ENCODE measurements around the gene ROBO1. TPM values are rescaled to one million over a fixed set of nuclear protein-coding genes. Genes with fewer than 3 reads are reported as not detected.

Gene ROBO1
- total and polyA plus RNA-seq, 4 donors = 68.8 to 181 (median 106) TPM

GRCh38 chr3:79767194-79767904, 449 bp downstream of the ROBO1 start:
- peak overlapping the region; percentile 68 for H3K27ac ChIP-seq (ENCODE audit: low read depth, low read length)
- 0% methylated on average over 23 of the region's 26 CpGs for whole genome bisulfite sequencing (ENCODE audit: insufficient coverage)
- no peaks in the 10 kb centered on the region for H3K27me3 ChIP-seq (ENCODE audit: control insufficient read depth, insufficient read depth, low read length)
- H3K4me1 ChIP-seq (ENCODE audit: control insufficient read depth, insufficient read depth, low read length) = peaks cover 18% of the 10 kb centered on the region
- H3K36me3 ChIP-seq (ENCODE audit: control insufficient read depth, insufficient read depth, low read length) = no peaks in the 10 kb centered on the region
- H3K4me3 ChIP-seq (ENCODE audit: low read depth, low read length) = peak overlapping the region; percentile 71
- no peaks in the 10 kb centered on the region for H3K9me3 ChIP-seq (ENCODE audit: control insufficient read depth, insufficient read depth, low read length)
- DNase-seq (ENCODE audit: low read depth in 4 of 6, low spot score in 6 of 6) = peak; percentile 29 to 88 (median 56)

GRCh38 chr3:79766496-79767193, 1.2 kb downstream of the ROBO1 start:
- no peaks in the 10 kb centered on the region for H3K27me3 ChIP-seq (ENCODE audit: control insufficient read depth, insufficient read depth, low read length)

GRCh38 chr3:79765911-79766310, 1.9 kb downstream of the ROBO1 start:
- WGBS (ENCODE audit: insufficient coverage) = 5% methylated on average over 4 of the region's 5 CpGs
- DNase-seq (ENCODE audit: low read depth in 4 of 6, low spot score in 6 of 6) = peak in 2 of 6 donors; percentile 42 to 65

More at GRCh38 chr3:79766496-79767193, 1.2 kb downstream of the ROBO1 start:
- Histone ChIP-seq H3K36me3 (ENCODE audit: control insufficient read depth, insufficient read depth, low read length) (no peaks in the 10 kb centered on the region), H3K27ac (ENCODE audit: low read depth, low read length) (peak overlapping the region; percentile 68), H3K4me3 (ENCODE audit: low read depth, low read length) (peak overlapping the region; percentile 71), H3K4me1 (ENCODE audit: control insufficient read depth, insufficient read depth, low read length) (peaks cover 18% of the 10 kb centered on the region), H3K9me3 (ENCODE audit: control insufficient read depth, insufficient read depth, low read length) (no peaks in the 10 kb centered on the region)
- under 1% methylated on average over 40 of the region's 42 CpGs for WGBS (ENCODE audit: insufficient coverage)
- DNase-seq (ENCODE audit: low read depth in 4 of 6, low spot score in 6 of 6) = peak in 5 of 6 donors; percentile 19 to 83 (median 43)

GRCh38 chr3:79761441-79761840, 6.4 kb downstream of the ROBO1 start:
- no peaks in the 10 kb centered on the region for H3K36me3 ChIP-seq (ENCODE audit: control insufficient read depth, insufficient read depth, low read length)
- H3K4me1 ChIP-seq (ENCODE audit: control insufficient read depth, insufficient read depth, low read length) = peaks cover 10% of the 10 kb centered on the region
- no peaks in the 10 kb centered on the region for H3K27me3 ChIP-seq (ENCODE audit: control insufficient read depth, insufficient read depth, low read length)
- H3K27ac ChIP-seq (ENCODE audit: low read depth, low read length) = no peak overlapping the region
- no peaks in the 10 kb centered on the region for H3K9me3 ChIP-seq (ENCODE audit: control insufficient read depth, insufficient read depth, low read length)
- WGBS (ENCODE audit: insufficient coverage) = no CpG with 5 or more reads among the region's 1 CpG
- DNase-seq (ENCODE audit: low read depth in 4 of 6, low spot score in 6 of 6) = no peak
- no peak overlapping the region for H3K4me3 ChIP-seq (ENCODE audit: low read depth, low read length)

More at GRCh38 chr3:79765911-79766310, 1.9 kb downstream of the ROBO1 start:
- peaks cover 18% of the 10 kb centered on the region for H3K4me1 ChIP-seq (ENCODE audit: control insufficient read depth, insufficient read depth, low read length)
- H3K4me3 ChIP-seq (ENCODE audit: low read depth, low read length) = peak overlapping the region; percentile 71
- no peaks in the 10 kb centered on the region for H3K9me3 ChIP-seq (ENCODE audit: control insufficient read depth, insufficient read depth, low read length)
- H3K36me3 ChIP-seq (ENCODE audit: control insufficient read depth, insufficient read depth, low read length) = no peaks in the 10 kb centered on the region
- peak overlapping the region; percentile 64 for H3K27ac ChIP-seq (ENCODE audit: low read depth, low read length)
- H3K27me3 ChIP-seq (ENCODE audit: control insufficient read depth, insufficient read depth, low read length) = no peaks in the 10 kb centered on the region

GRCh38 chr3:79751703-79752102, 16.1 kb downstream of the ROBO1 start:
- WGBS (ENCODE audit: insufficient coverage) = no CpG with 5 or more reads among the region's 1 CpG

GRCh38 chr3:79737530-79737929, 30.3 kb downstream of the ROBO1 start:
- Histone ChIP-seq H3K27ac (ENCODE audit: low read depth, low read length) (no peak overlapping the region), H3K27me3 (ENCODE audit: control insufficient read depth, insufficient read depth, low read length) (no peaks in the 10 kb centered on the region), H3K4me3 (ENCODE audit: low read depth, low read length) (no peak overlapping the region), H3K36me3 (ENCODE audit: control insufficient read depth, insufficient read depth, low read length) (no peaks in the 10 kb centered on the region), H3K4me1 (ENCODE audit: control insufficient read depth, insufficient read depth, low read length) (no peaks in the 10 kb centered on the region), H3K9me3 (ENCODE audit: control insufficient read depth, insufficient read depth, low read length) (no peaks in the 10 kb centered on the region)
- no peak for DNase-seq (ENCODE audit: low read depth in 4 of 6, low spot score in 6 of 6)

More at GRCh38 chr3:79751703-79752102, 16.1 kb downstream of the ROBO1 start:
- Histone ChIP-seq H3K4me3 (ENCODE audit: low read depth, low read length) (no peak overlapping the region), H3K27me3 (ENCODE audit: control insufficient read depth, insufficient read depth, low read length) (no peaks in the 10 kb centered on the region), H3K27ac (ENCODE audit: low read depth, low read length) (no peak overlapping the region), H3K36me3 (ENCODE audit: control insufficient read depth, insufficient read depth, low read length) (no peaks in the 10 kb centered on the region), H3K4me1 (ENCODE audit: control insufficient read depth, insufficient read depth, low read length) (no peaks in the 10 kb centered on the region), H3K9me3 (ENCODE audit: control insufficient read depth, insufficient read depth, low read length) (no peaks in the 10 kb centered on the region)
- DNase-seq (ENCODE audit: low read depth in 4 of 6, low spot score in 6 of 6) = no peak

DNA sequence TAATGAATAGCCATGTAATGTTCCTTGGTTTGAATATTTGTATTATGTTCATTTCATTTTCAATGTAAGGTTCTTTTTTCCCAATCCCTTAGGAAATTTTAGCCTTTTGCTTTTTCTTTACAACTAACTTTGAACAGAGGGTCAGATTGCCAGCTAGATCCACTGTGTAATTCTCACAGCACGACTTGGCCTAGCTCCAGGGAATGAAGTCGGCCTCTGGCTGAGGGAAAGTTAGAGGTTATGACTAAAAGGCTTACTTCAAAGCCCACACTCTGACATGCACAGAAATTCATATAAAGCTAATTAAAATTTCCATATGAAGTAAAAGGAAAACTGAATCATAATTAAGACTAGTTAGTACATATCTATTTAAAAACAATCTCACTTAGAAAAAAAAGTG, 38.7 kb downstream of the ROBO1 start:
- DNase-seq (ENCODE audit: low read depth in 4 of 6, low spot score in 6 of 6) = peak; percentile 10 to 87 (median 60)
- H3K9me3 ChIP-seq (ENCODE audit: control insufficient read depth, insufficient read depth, low read length) = no peaks in the 10 kb centered on the region
- no peaks in the 10 kb centered on the region for H3K27me3 ChIP-seq (ENCODE audit: control insufficient read depth, insufficient read depth, low read length)
- no CpG with 5 or more reads among the region's 2 CpGs for WGBS (ENCODE audit: insufficient coverage)
- H3K4me3 ChIP-seq (ENCODE audit: low read depth, low read length) = no peak overlapping the region
- H3K4me1 ChIP-seq (ENCODE audit: control insufficient read depth, insufficient read depth, low read length) = no peaks in the 10 kb centered on the region
- H3K36me3 ChIP-seq (ENCODE audit: control insufficient read depth, insufficient read depth, low read length) = no peaks in the 10 kb centered on the region
- no peak overlapping the region for H3K27ac ChIP-seq (ENCODE audit: low read depth, low read length)

- no peaks in the 10 kb centered on the region for H3K36me3 ChIP-seq (ENCODE audit: control insufficient read depth, insufficient read depth, low read length)
- no peaks in the 10 kb centered on the region for H3K4me1 ChIP-seq (ENCODE audit: control insufficient read depth, insufficient read depth, low read length)
- no peak overlapping the region for H3K27ac ChIP-seq (ENCODE audit: low read depth, low read length)
- no peak for DNase-seq (ENCODE audit: low read depth in 4 of 6, low spot score in 6 of 6)
- 40% methylated on average over 1 of the region's 1 CpG for WGBS (ENCODE audit: insufficient coverage)
- H3K9me3 ChIP-seq (ENCODE audit: control insufficient read depth, insufficient read depth, low read length) = no peaks in the 10 kb centered on the region
- H3K27me3 ChIP-seq (ENCODE audit: control insufficient read depth, insufficient read depth, low read length) = no peaks in the 10 kb centered on the region
- H3K4me3 ChIP-seq (ENCODE audit: low read depth, low read length) = no peak overlapping the region
These were observed 41.0 kb downstream of the ROBO1 start for GRCh38 chr3:79726786-79727185.

DNA sequence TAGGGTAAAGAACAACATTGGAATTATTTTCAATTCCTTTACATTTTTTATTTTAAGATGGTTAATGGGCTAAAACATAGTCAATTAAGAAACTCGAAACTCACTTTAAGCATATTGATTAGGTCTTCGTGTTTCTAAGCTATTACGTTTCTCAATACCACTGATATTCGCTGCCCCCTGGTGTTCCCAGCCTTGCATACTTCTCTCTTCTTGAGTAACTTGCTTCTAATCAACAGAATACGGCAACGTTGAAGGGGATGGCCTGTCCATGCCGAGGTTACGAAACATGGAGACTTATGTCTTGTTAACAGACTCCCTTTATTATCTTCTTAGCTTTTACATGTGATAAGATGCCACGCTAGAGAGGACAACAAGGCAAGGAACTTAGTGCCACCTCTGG, 43.6 kb downstream of the ROBO1 start:
- no peak for DNase-seq (ENCODE audit: low read depth in 4 of 6, low spot score in 6 of 6)
- 90% methylated on average over 2 of the region's 9 CpGs for WGBS (ENCODE audit: insufficient coverage)
- Histone ChIP-seq H3K27ac (ENCODE audit: low read depth, low read length) (no peak overlapping the region), H3K4me3 (ENCODE audit: low read depth, low read length) (no peak overlapping the region), H3K4me1 (ENCODE audit: control insufficient read depth, insufficient read depth, low read length) (no peaks in the 10 kb centered on the region), H3K9me3 (ENCODE audit: control insufficient read depth, insufficient read depth, low read length) (no peaks in the 10 kb centered on the region), H3K27me3 (ENCODE audit: control insufficient read depth, insufficient read depth, low read length) (no peaks in the 10 kb centered on the region), H3K36me3 (ENCODE audit: control insufficient read depth, insufficient read depth, low read length) (no peaks in the 10 kb centered on the region)

GRCh38 chr3:79690072-79690471, 77.7 kb downstream of the ROBO1 start:
- H3K27me3 ChIP-seq (ENCODE audit: control insufficient read depth, insufficient read depth, low read length) = no peaks in the 10 kb centered on the region
- no peak overlapping the region for H3K4me3 ChIP-seq (ENCODE audit: low read depth, low read length)
- H3K4me1 ChIP-seq (ENCODE audit: control insufficient read depth, insufficient read depth, low read length) = no peaks in the 10 kb centered on the region
- no peaks in the 10 kb centered on the region for H3K36me3 ChIP-seq (ENCODE audit: control insufficient read depth, insufficient read depth, low read length)
- H3K9me3 ChIP-seq (ENCODE audit: control insufficient read depth, insufficient read depth, low read length) = no peaks in the 10 kb centered on the region
- no peak for DNase-seq (ENCODE audit: low read depth in 4 of 6, low spot score in 6 of 6)
- no peak overlapping the region for H3K27ac ChIP-seq (ENCODE audit: low read depth, low read length)
- no CpG with 5 or more reads among the region's 1 CpG for WGBS (ENCODE audit: insufficient coverage)

Measured in spinal cord (tissue), 10 donors.